ES-I3 (cell line): ENCODE measurements around the gene MRGPRX4.
"Not testable (repeated sequence)": the region's sequence is repeated elsewhere in the genome, so short reads cannot be mapped to it uniquely, and the experiment has no call there.

Experiments
- H3K36me3 ChIP-seq: 2 replicates; pipeline ENCODE4 v1.6.1; 2013; ENCODE audit warnings: mild to moderate bottlenecking, low read length, control low read depth, moderate library complexity; ENCODE audit not compliant: insufficient read depth
- H3K4me1 ChIP-seq: 2 replicates; pipeline ENCODE4 v1.6.1; 2013; ENCODE audit warnings: mild to moderate bottlenecking, control low read depth, low read length; ENCODE audit not compliant: insufficient read depth
- H3K9ac ChIP-seq: 2 replicates; pipeline ENCODE4 v1.6.1; 2013; ENCODE audit warnings: low read depth, mild to moderate bottlenecking, low read length, moderate library complexity
- H3K9me3 ChIP-seq: 2 replicates; pipeline ENCODE4 v1.6.1; 2013; ENCODE audit warnings: mild to moderate bottlenecking, low read length, moderate library complexity; ENCODE audit not compliant: control insufficient read depth, insufficient read depth

Gene MRGPRX4

GRCh38 chr11:18189476-18190245 is 17.0 kb downstream of the MRGPRX4 start:
- H3K36me3 ChIP-seq: not testable (repeated sequence)

GRCh38 chr11:18191376-18191775 is 18.7 kb downstream of the MRGPRX4 start:
- H3K4me1 ChIP-seq: no peaks in the 10 kb centered on the region
- H3K9ac ChIP-seq: no peak overlapping the region
- H3K36me3 ChIP-seq: no peaks in the 10 kb centered on the region
- no peaks in the 10 kb centered on the region for H3K9me3 ChIP-seq

More at GRCh38 chr11:18189476-18190245, 17.0 kb downstream of the MRGPRX4 start:
- H3K4me1 ChIP-seq, H3K9me3 ChIP-seq, H3K9ac ChIP-seq: not testable (repeated sequence)

DNA sequence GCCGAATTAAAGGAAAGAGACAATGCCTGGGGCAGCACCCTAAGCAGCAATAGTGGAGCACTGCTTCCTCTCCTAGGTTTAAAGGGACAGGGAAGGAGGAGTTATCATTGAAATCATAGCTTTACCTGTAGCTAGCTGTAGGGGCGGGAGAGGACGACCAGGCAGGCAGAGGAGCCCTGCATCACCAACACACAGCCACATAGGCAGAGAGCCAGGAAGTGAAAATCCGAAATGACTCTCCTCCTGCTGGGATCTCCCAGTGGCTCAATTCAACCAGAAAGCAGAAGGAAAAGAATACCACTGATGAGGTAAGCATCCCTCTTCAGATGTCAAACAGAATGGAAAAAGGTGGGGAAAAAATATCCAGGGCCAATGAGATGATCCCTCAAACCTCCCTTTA is 20.4 kb downstream of the MRGPRX4 start:
- Histone ChIP-seq H3K36me3 (no peaks in the 10 kb centered on the region), H3K9ac (no peak overlapping the region), H3K9me3 (no peaks in the 10 kb centered on the region), H3K4me1 (no peaks in the 10 kb centered on the region)

DNA sequence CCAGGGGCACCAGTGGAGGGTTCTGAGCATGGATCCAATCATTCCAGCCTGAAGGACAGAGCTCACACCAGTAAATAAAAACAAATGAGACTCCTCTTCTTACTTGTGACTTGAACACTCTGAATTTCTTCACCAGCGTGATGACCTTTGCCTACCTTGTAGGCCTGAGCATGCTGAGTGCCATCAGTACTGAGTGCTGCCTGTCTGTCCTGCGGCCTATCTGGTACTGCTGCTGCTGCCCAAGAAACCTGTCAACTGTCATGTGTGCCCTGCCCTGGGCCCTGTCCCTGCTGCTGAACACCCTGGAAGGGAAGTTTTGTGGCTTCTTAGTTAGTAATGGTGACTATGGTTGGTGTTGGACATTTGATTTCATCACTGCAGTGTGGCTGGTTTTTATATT is 23.9 kb downstream of the MRGPRX4 start:
- no peaks in the 10 kb centered on the region for H3K9me3 ChIP-seq
- H3K9ac ChIP-seq: no peak overlapping the region
- no peaks in the 10 kb centered on the region for H3K4me1 ChIP-seq
- H3K36me3 ChIP-seq: no peaks in the 10 kb centered on the region

DNA sequence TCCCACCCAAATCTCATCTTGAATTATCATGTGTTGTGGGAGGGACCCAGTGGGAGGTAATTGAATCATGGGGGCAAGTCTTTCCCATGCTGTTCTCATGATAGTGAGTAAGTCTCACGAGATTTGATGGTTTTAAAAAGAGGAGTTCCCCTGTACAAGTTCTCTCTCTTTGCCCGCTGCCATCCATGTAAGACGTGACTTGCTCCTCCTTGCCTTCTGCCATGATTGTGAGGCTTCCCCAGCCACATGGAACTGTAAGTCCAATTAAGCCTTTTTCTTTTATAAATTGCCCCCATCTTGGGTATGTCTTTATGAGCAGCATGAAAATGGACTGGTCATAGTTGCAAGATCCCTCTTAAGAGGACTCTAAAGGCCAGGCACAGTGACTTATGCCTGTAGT is 25.1 kb downstream of the MRGPRX4 start:
- H3K36me3 ChIP-seq, H3K4me1 ChIP-seq, H3K9me3 ChIP-seq, H3K9ac ChIP-seq: not testable (repeated sequence)

GRCh38 chr11:18203723-18204122 is 31.1 kb downstream of the MRGPRX4 start:
- Histone ChIP-seq H3K4me1 (no peaks in the 10 kb centered on the region), H3K9me3 (no peaks in the 10 kb centered on the region), H3K36me3 (no peaks in the 10 kb centered on the region), H3K9ac (no peak overlapping the region)

DNA sequence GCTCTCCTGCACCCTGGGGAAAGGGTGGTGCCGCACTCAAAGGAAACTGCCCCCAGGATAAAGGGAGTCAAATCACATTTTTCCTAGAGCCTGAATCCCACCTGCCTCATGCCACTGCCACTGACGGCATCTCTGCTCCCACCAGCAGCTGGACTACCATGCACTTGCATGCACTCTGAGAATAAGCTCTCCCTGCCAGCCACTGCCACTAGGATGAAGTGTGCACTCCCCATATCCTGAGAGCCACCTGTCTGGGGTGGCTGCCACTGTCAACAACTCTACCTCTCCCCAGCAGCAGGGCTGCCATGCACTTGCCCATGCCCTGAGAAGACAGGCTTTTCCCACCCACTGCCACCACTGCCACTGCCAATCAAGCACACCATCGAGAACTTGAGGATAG is 31.6 kb downstream of the MRGPRX4 start:
- Histone ChIP-seq H3K4me1 (no peaks in the 10 kb centered on the region), H3K9ac (no peak overlapping the region), H3K36me3 (no peaks in the 10 kb centered on the region), H3K9me3 (no peaks in the 10 kb centered on the region)

DNA sequence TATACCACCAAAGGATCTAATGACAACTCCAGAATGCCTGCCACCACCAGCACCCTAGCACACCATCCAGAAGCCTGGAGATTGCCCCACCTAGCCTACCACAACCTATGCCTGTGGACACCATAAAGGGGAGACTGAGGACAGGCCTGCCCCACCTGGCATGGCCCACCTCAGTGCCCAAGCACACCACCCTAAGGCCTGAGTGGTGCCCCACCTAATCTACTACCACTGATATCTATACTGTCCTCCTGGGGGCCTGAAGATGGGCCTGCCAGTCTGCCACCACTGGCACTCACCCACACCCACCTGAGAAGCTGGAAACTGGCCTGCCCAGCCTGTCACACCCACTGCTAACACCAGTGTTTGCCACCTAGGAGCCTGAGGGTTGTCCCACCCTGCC is 32.1 kb downstream of the MRGPRX4 start:
- Histone ChIP-seq H3K36me3 (no peaks in the 10 kb centered on the region), H3K9ac (no peak overlapping the region), H3K4me1 (no peaks in the 10 kb centered on the region), H3K9me3 (no peaks in the 10 kb centered on the region)

DNA sequence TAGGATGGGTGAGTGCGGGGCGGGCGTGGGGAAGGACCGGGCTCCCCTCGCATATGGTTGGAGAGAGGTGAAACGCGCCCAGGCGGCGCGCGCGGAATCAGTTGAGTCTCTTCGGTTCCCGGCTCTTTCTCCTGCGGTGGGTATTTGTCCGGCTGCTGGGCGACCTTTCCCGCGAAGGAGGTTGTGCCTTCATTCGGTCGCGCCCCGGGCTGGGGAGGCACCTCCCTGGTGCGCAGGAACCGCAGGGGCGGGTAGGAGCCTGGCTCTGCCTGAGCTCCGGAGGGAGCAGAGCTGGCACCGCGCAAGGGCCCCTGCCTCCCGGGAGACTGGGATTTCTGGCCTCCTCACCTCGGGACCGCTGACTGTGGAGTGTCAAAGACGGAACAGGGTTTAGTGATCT is 36.4 kb downstream of the MRGPRX4 start:
- H3K36me3 ChIP-seq: no peaks in the 10 kb centered on the region
- no peak overlapping the region for H3K9ac ChIP-seq
- no peaks in the 10 kb centered on the region for H3K4me1 ChIP-seq

GRCh38 chr11:18221274-18221876 is 48.7 kb downstream of the MRGPRX4 start:
- H3K9ac ChIP-seq: no peak overlapping the region
- H3K9me3 ChIP-seq: no peaks in the 10 kb centered on the region
- no peaks in the 10 kb centered on the region for H3K4me1 ChIP-seq
- no peaks in the 10 kb centered on the region for H3K36me3 ChIP-seq

More for the DNA sequence above, 36.4 kb downstream of the MRGPRX4 start:
- no peaks in the 10 kb centered on the region for H3K9me3 ChIP-seq

DNA sequence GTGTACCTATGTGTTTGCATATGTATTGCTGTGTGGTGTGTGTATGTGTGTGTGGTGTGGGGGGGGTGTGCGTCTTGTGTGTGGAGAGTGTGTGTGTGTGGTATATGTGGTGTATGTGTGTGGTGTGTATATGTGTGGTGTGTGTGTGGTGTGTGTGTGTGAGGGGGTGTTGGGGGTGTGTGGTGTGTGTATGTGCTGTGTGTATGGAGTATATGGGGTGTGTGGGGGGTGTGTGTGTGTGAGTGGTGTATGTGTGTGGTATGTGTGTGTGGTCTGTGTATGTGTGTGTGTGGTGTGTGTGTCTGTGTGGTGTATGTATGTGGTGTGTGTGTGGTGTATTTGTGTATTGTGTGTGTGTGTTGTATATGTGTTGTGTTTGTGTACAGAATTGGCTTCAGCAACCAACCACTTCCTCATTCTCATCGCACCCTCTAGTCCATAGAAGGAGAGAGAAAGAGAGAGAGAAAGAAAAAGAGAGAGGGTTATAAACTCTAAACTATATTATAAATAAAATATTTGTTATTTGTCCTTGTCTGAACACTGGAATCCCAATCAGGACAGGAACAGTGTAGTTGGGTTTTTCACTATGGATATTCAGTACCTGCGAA is 50.3 kb downstream of the MRGPRX4 start:
- no peaks in the 10 kb centered on the region for H3K36me3 ChIP-seq
- no peaks in the 10 kb centered on the region for H3K9me3 ChIP-seq
- H3K9ac ChIP-seq: no peak overlapping the region
- no peaks in the 10 kb centered on the region for H3K4me1 ChIP-seq
